HG03095 (cell line): ENCODE results near the gene GLYR1.
"Not testable (repeated sequence)": the region's sequence is repeated elsewhere in the genome, so short reads cannot be mapped to it uniquely, and the experiment has no call there.

Experiments used
- ATAC-seq: cut with Tn5 transposase; IDR thresholded peaks from one replicate; pipeline ENCODE4 v1.9.1; 2021; ENCODE audit warnings: moderate library complexity; ENCODE audit not compliant: unreplicated experiment

The GLYR1 gene

GRCh38 chr16:4846901-4847773 lies at the start of gene GLYR1, which contains the start of gene UBN1:
Gene GLYR1 (minus strand): TSS chr16:4847288. CDS start chr16:4847265, 23 bp downstream.
Gene UBN1 (plus strand): TSS chr16:4847481. CDS start chr16:4852918, 5,437 bp downstream.
- ATAC-seq, result peak; percentile 80

- ATAC-seq, result not testable (repeated sequence)
Observed at GRCh38 chr16:4896761-4897160, 49.7 kb upstream of the GLYR1 start.

- ATAC-seq, result no peak
Observed at GRCh38 chr16:4895366-4895765, 48.3 kb upstream of the GLYR1 start.

DNA sequence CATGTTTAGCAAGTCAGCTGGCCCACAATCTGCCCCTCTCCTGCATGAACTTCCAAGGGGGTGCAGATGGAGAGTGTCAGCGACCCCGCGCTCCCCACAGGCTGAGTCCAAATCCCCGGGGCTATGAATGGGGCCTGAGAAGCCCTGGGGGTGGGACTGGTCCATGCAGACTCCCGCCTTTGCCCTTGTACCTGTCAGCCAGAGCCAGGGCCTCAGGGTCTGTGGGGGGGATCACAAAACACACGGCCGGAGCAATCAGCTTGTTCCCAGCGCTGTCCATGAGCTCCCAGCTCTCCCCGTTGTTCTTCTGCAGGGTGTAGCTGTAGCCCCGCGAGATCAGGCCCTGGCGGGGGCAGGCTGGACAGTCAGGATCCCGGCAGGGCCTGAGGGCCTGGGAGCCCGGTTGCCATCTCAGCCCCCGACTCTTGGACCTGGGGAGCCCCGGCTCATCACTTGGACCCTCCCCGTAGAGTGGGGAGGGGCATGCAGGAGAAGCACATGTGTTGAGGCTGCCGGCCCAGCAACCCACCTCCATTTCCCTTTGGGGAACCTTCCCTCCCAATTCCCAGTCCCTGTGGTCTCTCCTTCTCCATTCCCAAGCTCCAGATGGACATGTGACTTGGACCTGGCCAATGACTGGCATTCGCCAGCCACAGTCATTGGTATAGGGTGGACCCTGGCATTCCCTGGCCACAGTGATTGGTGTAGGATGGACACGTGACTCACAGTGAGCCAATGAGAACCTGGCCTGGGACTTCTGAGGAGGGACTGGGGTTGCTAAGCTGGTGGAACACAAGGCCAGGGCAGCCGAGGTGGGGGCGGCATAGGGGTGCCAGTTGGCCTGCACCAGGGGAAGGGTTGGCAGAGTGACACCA lies 47.4 kb upstream of the GLYR1 start:
- no peak for ATAC-seq

DNA sequence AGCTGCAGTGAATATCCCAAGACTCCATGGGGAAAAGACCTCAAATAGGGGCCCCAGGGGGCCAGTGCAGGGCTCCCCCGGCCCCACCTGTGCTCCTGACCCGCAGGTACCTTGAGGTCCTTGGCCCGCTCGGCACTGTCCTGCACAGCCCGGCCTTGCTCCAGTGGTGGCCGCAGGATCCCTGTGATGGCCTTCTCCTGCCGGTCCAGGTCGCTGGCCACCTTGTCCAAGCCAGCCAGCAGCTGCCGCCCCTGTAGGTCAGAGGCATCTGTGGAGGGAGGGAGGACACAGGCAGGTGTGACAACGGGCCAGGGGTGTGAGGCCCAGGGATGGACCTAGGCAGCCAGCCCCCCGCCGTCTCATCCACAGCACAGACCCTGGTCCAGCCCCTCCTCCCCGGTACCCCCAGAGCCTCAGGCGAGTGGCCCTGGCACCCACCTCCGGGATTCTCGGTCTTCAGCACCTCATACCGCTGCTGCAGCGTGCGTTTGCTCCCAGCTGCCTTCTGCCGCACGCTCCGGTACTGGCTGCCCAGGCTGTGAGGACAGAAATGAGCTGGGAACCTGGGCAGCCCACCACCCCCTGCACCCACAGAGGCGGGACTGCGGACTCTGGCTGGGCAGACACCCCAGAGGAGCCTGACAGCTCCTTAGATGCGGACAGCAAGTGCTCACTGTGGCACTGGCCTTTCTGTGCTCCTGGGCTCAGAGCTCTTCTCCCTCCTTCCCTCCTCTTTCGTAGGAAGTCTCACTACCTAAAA lies 46.2 kb upstream of the GLYR1 start:
- no peak for ATAC-seq

GRCh38 chr16:4892361-4893102 lies 45.4 kb upstream of the GLYR1 start:
- ATAC-seq, result no peak

DNA sequence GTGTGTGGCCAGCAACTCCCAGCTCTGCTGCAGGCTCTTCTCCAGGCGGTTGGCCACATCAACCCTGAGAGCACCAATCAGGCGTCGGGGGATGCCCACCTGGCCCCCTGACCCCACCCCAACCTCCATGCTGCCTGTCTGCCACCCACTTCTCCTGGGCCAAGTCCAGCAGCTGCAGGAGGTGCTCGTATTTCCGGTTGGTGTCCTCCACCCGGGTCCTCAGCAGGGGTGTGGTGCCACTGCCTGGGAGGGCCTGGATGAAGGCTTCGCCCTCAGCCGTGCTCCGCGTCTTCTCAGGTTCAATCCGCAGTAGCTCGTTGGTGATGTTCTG lies 44.8 kb upstream of the GLYR1 start:
- no peak for ATAC-seq

GRCh38 chr16:4891097-4891885 lies 44.2 kb upstream of the GLYR1 start:
- ATAC-seq, result no peak

- ATAC-seq, result no peak
Observed at GRCh38 chr16:4890686-4891085, 43.6 kb upstream of the GLYR1 start.

GRCh38 chr16:4890026-4890425 lies 42.9 kb upstream of the GLYR1 start:
- no peak for ATAC-seq

GRCh38 chr16:4888428-4889135 lies 41.5 kb upstream of the GLYR1 start:
- no peak for ATAC-seq

- no peak for ATAC-seq
Observed at GRCh38 chr16:4886151-4886550, 39.1 kb upstream of the GLYR1 start.

DNA sequence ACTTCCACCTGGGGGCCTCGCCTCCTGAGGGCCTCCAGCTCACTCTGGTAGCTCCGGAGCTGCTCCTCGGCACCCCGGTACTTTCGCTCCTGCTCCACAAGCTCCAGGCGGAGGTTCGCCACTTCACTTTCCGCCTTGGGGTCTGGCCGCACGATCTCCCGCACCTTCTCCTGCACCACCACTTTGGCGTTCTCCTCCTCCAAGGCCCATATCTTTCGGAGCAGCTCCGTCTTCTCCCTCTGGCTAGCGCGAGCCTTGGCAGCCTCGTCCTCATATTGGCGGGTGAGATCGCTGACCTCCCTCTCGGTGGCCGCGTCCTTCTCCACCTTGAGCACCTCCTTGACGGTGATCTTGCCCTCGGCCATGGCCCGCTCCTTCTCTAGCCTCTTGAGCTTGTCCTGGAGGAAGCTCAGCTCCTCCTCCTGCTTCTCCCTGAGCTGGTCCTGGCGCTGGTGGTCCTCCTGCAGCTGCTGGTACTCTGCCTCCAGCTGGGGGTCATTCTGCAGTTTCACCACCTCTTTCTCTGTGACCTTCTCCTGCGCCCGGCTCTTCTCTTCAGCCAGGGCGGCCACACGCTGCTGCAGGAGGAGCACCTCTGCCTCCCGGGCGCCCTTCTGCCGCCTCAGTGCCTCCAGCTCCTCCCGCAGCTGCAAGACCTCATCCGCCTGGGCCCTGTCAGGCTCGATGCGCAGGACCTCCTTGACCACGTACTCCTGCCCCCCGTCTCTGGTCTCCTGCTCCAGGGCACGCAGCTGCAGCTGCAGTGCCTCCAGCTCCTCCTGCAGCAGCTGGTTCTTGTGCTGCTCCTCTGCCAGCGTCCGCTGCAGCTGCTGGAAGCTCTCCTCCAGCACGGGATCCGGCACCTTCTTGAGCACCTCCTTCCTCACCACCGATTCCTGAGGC lies 38.1 kb upstream of the GLYR1 start:
- no peak for ATAC-seq

DNA sequence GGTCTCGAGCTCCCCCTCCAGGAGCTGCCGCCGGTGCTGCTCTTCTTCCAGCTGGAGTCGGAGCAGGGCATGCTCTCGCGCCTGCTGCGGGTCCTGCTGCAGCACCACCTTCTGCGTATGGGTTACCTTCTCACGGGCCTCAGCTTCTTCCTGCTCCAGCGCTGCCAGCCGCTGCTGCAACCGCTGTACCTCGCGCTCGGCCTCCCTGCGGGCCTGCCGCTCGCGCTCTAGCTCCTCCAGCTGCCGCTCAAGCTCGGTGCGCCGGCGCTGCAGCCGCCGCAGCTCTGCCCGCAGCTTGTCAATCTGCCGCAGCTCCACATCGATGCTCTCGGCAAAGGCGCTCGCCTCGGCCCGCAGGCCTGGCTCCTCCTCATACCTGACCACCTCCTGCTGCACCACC lies 37.1 kb upstream of the GLYR1 start:
- no peak for ATAC-seq

- ATAC-seq, result no peak
Observed at GRCh38 chr16:4883501-4883900, 36.4 kb upstream of the GLYR1 start.

DNA sequence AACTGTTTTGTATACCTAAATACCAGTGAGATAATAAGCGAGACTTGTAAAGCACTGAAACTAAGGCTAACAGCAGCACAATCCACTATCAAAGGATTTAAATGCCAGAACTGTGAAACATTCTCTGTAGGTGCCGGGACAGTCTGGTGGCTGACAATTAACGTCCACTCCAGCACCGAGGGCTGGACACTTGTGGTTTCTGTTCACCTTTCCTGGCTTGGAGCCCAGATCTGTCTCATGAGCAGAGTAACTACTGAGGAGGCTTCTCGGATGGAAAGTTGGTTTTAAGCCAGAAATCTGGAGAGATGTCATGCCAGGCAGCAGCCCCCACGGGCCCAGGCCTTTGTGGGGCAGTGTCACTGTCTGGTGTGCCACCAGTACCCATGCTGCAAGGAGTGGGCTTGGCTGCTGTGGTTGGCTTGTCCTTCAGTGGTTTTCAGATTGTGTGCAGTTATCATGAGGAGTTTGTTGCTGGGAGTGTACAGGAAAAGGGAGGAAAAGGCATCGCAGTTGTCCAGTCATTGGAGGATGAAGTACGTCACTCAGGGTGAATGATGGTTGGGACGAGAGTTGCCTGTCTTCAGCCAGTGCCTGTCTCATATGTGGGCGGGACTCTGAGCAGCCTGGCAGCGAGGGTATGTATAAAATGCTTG lies 35.7 kb upstream of the GLYR1 start:
- no peak for ATAC-seq

GRCh38 chr16:4882000-4882632 lies 35.0 kb upstream of the GLYR1 start:
- no peak for ATAC-seq
